Left colon (tissue), 2 donors: ENCODE results near the gene DOP1B. TPM values are rescaled to one million over a fixed set of nuclear protein-coding genes. Genes with fewer than 3 reads are reported as not detected.
"Not testable (repeated sequence)": the region's sequence is repeated elsewhere in the genome, so short reads cannot be mapped to it uniquely, and the experiment has no call there.

ENCODE experiments used
- ATAC-seq: fragments of 200-7000 bp; cut with Tn5 transposase; one replicate; pipeline ENCODE4 v1.9.1; 2020; ENCODE audit warnings: mild to moderate bottlenecking, moderate library complexity
- DNase-seq, 2 donors: peaks; one replicate each; pipeline ENCODE4 v3.0.0-alpha.2; 2020
- intact Hi-C, 2 donors: fragments of 100-400 bp; cut with DNase I in 1 of 2; cut with micrococcal nuclease in 1 of 2; formaldehyde crosslinking; loops; one replicate each; pipeline versions ENCODE4 v1.11.2 to v1.14.0; 2022; cut with DNase I, micrococcal nuclease
- total RNA-seq, 2 donors: library from RNA; stranded (reverse); fragmentation: NEBNext Ultra II Directional; extraction: Animal tissue kit (Norgen Biotek cat#: 25700); gene quantifications; one replicate each; pipeline ENCODE4 v1.2.1, GENCODE V29; 2021
- donor health status: DM: no; HTN: no; CAD: no.
- donor health status: DM: yes; HTN: yes; CAD: no.

Gene DOP1B
- total RNA-seq, 2 donors from 2014 or later: 68.8 to 89.7 TPM

- DNase-seq: peak in 1 of 2 donors; percentile 16
- ATAC-seq, intact Hi-C loops: not testable (repeated sequence)
Observed at GRCh38 chr21:36130414-36130762, 26.2 kb upstream of the DOP1B start.

DNA sequence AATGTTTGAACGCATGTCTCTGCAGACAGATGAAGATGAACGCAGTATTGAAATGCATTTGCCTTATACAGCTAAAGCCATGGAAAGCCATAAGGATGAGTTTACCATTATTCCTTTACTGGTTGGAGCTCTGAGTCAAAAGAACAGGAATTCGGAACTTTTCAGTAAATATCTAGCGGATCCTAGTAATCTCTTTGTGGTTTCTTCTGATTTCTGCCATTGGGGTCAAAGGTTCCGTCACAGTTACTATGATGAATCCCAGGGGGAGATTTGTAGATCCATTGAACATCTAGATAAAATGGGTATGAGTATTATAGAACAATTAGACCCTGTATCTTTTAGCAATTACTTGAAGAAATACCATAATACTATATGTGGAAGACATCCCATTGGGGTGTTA lies 25.8 kb upstream of the DOP1B start:
- DNase-seq, intact Hi-C loops, ATAC-seq: not testable (repeated sequence)

- ATAC-seq (peak; percentile 23), DNase-seq (peak; percentile 51 to 71)
- intact Hi-C loops: no loop called here
Observed at GRCh38 chr21:36132696-36133095, 23.9 kb upstream of the DOP1B start.

- DNase-seq: peak; percentile 60 to 62
- intact Hi-C loops: no loop called here
Observed at GRCh38 chr21:36134803-36135390, 21.7 kb upstream of the DOP1B start, which contains the start of gene CBR3. TSS of gene CBR3 (plus strand) at chr21:36135079. CDS start at chr21:36135193, 114 bp downstream.

DNA sequence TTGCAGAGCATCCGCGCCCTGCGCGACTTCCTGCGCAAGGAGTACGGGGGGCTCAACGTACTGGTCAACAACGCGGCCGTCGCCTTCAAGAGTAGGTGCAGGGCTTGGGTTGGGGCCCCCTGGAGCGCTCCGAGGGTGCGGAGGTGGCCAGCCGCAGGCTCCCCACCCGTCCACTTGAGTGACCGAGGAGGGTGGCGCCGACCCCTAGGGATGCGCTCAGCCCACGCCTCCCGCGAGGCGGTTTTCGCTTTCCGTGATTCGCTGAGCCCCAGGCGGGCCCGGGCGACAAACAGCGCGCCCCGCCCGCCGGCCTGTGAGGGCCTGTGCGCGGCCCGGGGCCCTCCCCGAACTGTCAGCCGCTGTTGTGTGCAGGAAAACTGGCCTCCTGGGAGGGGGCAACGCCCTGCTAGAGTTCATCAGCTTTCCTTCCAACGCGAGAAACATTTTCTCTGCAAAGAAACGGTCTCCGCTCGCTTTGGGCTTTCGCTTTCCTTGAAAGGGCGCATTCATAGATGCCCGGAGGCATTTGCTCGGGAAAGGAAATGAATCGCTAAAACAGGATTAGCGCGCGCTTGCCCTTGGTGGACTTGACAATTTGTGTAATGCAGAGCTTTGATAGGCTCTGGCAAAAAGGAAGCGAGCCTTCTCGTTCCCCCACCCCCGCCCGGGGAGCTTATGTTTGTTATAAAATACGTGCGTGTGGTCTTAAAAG lies 21.1 kb upstream of the DOP1B start:
- ATAC-seq (peak; percentile 71), DNase-seq (peak; percentile 68 to 74)
- intact Hi-C loops: no loop called here

More at GRCh38 chr21:36134803-36135390, 21.7 kb upstream of the DOP1B start, which contains the start of gene CBR3:
- peak; percentile 32 for ATAC-seq

GRCh38 chr21:36139791-36140190 lies 16.8 kb upstream of the DOP1B start:
- intact Hi-C loops: loop anchor here in 1 of 2 donors (10.0 kb wide), 1 partner anchor 195 kb away; no protein-coding TSS in a partner anchor
- DNase-seq: peak in 1 of 2 donors; percentile 16
- not testable (repeated sequence) for ATAC-seq

GRCh38 chr21:36141513-36141925 lies 15.1 kb upstream of the DOP1B start:
- peak; percentile 94 for ATAC-seq
- intact Hi-C loops: loop anchor here in 1 of 2 donors (10.0 kb wide), 1 partner anchor 193 kb away; no protein-coding TSS in a partner anchor
- peak; percentile 95 to 98 for DNase-seq

DNA sequence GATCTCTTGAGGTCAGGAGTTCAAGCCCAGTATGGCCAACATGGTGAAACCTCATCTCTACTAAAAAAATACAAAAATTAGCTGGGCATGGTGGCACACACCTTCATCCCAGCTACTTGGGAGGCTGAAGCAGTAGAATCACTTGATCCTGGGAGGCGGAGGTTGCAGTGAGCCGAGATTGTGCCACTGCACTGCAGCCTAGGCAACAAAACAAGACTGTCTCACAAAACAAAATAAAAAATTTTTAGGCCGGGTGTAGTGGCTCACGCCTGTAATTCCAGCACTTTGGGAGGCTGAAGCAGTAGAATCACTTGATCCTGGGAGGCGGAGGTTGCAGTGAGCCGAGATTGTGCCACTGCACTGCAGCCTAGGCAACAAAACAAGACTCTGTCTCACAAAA lies 12.4 kb upstream of the DOP1B start:
- ATAC-seq, DNase-seq: not testable (repeated sequence)
- intact Hi-C loops: loop anchor here in 1 of 2 donors (10.0 kb wide), 1 partner anchor 191 kb away; no protein-coding TSS in a partner anchor

- DNase-seq (no peak), ATAC-seq (no peak)
- intact Hi-C loops: loop anchor here in 1 of 2 donors (10.0 kb wide), 1 partner anchor 190 kb away; no protein-coding TSS in a partner anchor
Observed at GRCh38 chr21:36145259-36145658, 11.4 kb upstream of the DOP1B start.

- DNase-seq (no peak), ATAC-seq (no peak)
- intact Hi-C loops: loop anchor here in 1 of 2 donors (10.0 kb wide), 1 partner anchor 187 kb away; no protein-coding TSS in a partner anchor
Observed at GRCh38 chr21:36147911-36148310, 8.7 kb upstream of the DOP1B start.

DNA sequence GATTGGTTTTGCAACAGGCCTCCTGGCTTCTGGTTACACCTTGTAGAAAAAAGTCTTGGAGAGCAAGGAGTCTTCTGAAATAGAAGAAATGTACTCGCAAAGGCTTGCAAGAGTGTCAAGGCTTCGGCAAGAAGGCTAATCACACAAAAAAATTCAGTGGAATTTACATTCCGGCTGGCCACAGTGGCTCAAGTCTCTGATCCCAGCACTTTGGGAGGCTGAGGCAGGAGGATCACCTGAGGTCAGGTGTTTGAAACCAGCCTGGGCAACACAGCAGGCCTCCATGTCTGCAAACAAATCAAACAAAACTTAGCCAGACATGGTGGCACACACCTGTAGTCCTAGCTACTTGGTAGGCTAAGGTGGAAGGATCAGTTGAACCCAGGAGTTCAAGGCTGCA lies 7.7 kb upstream of the DOP1B start:
- DNase-seq (no peak), ATAC-seq (no peak)
- intact Hi-C loops: loop anchor here in 1 of 2 donors (10.0 kb wide), 1 partner anchor 186 kb away; no protein-coding TSS in a partner anchor

DNA sequence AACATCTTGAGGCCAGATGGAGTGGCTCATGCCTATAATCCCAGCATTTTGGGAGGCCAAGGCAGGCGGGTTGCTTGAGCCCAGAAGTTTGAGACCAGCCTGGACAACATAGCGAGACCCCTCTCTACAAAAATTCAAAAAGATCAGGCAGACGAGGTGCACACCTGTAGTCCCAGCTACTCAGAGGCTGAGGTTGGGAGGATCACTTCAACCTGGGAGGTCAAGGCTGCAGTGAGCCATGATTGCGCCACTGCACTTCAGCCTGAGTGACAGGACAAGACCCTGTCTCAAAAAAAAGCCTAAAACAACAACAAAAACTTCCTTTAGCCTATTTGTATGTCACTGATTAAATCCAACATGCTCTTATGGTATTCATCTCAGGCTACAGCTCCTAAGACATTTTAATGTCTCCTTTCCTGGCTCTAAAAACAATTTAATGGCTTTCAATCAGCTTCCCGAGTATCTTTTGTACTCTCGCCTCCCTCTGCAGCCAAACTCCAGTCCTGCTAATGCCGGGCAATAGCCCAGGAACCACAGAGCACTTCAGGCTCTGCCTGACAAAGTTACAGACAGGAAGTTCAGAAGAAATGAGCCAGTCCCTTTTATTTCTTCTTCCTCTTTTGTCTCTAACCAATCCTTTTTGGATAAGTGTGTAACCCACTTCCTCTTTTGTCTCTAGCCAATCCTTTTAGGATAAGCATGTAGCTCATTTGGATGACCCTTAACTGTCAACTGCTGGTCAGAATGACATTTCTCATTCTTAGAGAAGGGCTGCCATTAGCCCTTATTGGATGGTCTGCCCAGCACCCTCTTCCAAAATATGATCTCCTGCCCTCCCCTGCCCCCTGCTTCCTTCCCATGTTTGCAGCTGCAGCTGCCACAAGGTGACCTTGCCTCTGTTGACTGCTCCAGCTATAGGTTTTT lies 6.6 kb upstream of the DOP1B start:
- DNase-seq: no peak
- intact Hi-C loops: loop anchor here in 1 of 2 donors (10.0 kb wide), 1 partner anchor 185 kb away; no protein-coding TSS in a partner anchor

GRCh38 chr21:36155603-36156338 lies 853 bp upstream of the DOP1B start:
- peak; percentile 74 to 77 for DNase-seq
- peak; percentile 40 for ATAC-seq
- intact Hi-C loops: no loop called here

More for the DNA sequence above, 6.6 kb upstream of the DOP1B start:
- ATAC-seq: peak; percentile 63

DNA sequence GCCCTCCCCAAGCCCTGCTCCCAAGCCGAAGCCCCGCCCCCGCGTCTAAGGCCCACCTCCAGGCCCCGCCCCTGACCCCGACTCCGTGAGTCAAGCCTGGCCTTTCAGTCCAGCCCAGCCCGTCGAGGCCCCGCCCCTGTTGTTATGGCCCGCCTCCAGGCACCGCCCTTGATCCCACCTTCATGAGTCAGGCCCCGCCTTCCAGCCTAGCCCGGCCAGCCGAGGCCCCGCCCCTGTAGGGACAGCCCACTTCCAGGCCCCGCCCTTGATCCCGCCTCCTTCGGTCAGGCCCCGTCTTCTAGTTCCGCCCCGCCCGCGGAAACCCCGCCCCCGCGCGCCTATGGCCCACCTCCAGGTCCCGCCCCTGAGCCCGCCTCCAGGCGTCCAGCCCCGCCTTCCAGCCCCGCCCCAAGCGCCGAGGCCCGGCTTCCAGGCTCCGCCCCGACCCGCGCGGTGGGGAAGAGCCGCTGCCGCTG lies 247 bp upstream of the DOP1B start:
- DNase-seq (peak; percentile 99 to 100), ATAC-seq (peak; percentile 76)
- intact Hi-C loops: no loop called here

DNA sequence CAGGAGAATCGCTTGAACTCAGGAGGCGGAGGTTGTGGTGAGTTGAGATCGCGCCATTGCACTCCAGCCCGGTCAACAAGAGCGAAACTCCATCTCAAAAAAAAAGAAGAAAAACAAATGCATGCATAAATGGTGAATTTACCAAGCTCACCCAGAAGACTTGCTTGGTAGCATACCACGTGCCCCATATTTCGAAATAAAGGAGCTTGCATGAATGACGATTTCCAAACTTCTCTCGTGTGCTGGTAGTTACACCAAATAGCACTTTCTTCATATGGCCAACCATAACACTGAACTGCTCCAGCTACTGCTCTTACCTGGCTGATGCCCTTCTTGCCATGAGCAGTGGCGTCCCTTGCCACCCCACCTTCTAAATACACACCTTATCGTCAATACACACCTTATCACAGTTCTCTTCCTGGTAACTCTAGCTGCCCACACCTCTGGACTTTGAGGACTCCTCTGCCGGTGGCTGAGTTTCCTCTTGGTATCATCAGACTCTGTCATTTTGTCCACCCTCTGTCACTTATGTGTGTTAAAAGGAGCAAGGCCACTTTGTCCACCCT lies 2.8 kb downstream of the DOP1B start:
- ATAC-seq (peak; percentile 43), DNase-seq (peak; percentile 66 to 77)
- intact Hi-C loops: no loop called here

DNA sequence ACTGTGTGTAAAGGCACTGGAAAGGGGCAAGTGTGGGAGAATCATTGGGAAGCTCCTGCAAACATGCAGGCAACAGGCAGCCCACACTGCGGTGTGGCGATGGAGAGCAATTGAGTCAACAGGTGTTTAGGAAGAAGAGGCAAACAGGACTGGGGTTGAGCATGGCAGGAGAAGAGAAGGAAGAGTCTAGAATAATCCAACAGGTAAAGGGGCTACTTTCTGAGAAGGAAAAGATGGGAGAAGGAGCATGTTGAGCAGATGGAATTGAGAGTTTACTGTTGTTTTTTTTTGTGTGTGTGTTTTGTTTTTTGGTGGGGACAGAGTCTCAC lies 4.2 kb downstream of the DOP1B start:
- intact Hi-C loops: no loop called here
- DNase-seq (no peak), ATAC-seq (no peak)

- DNase-seq: no peak
- intact Hi-C loops: no loop called here
- no peak for ATAC-seq
Observed at GRCh38 chr21:36162631-36163030, 6.0 kb downstream of the DOP1B start.
